HCT116 (cell line): Measurements from ENCODE around the gene TESK1. TPM values are rescaled to one million over a fixed set of nuclear protein-coding genes. Genes with fewer than 3 reads are reported as not detected.

Source experiments
- ATAC-seq: fragments of 200-7000 bp; cut with Tn5 transposase; 2 replicates; pipeline ENCODE4 v1.9.1; 2020; ENCODE audit warnings: mild to moderate bottlenecking, moderate library complexity
- BruUV-seq: library from RNA; stranded (reverse); fragments of 400-500 nt; replicated peaks from 2 replicates; lab custom pipeline; 2021; lab: Mats Ljungman, UMichigan
- CTCF ChIA-PET: fragments of 300-600 bp; sonication (Branson Sonifier 250); formaldehyde crosslinking; loops from one replicate; lab custom pipeline; 2021; ENCODE audit warnings: antibody characterized with exemption; lab: Charles Lee
- POLR2A ChIA-PET: fragments of 300-600, 350-600 bp; sonication (Branson Sonifier 250); formaldehyde crosslinking; loops from one replicate; lab custom pipeline; 2021; ENCODE audit warnings: antibody characterized with exemption; lab: Charles Lee
- RAD21 ChIA-PET, 2 experiments: fragments of 300-600 bp; sonication (Branson Sonifier 250); formaldehyde crosslinking; loops; one replicate each; lab custom pipeline; 2023; ENCODE audit warnings: low total read pairs in 2 of 2; ENCODE audit not compliant: uncharacterized antibody in 2 of 2, unreplicated experiment in 2 of 2, low non-redundant PET in 1 of 2; lab: Charles Lee
- DNase-seq: peaks from one replicate; pipeline ENCODE4 v3.0.0-alpha.2; 2010; ENCODE audit warnings: low read depth, low spot score
- H2AFZ ChIP-seq: fragments of 200-600 bp; shearing (Covaris generic), sonication (generic); 2 replicates; pipeline ENCODE4 v1.6.1; 2017; ENCODE audit warnings: low read depth, mixed run types, mixed read lengths, antibody characterized with exemption, low read length; ENCODE audit not compliant: poor library complexity, severe bottlenecking
- H3K27ac ChIP-seq: 2 replicates; pipeline ENCODE4 v1.5.1; 2012; ENCODE audit warnings: low read depth, low read length
- H3K27me3 ChIP-seq: fragments of 200-600 bp; sonication (generic); 2 replicates; pipeline ENCODE4 v1.6.1; 2016; ENCODE audit warnings: mixed run types, low read length, mixed read lengths; ENCODE audit not compliant: insufficient read depth
- H3K36me3 ChIP-seq, 2 experiments: fragments of 200-500 bp in 1 of 2; fragments of 200-600 bp in 1 of 2; sonication (Bioruptor generic) in 1 of 2; sonication (generic) in 1 of 2; 2 replicates each; pipeline versions ENCODE4 v1.5.1 to v1.6.1; 2014 to 2016; ENCODE audit warnings: low read length in 2 of 2, inconsistent platforms in 1 of 2, mixed read lengths in 1 of 2, mixed run types in 1 of 2; ENCODE audit not compliant: insufficient read depth in 2 of 2, control insufficient read depth in 1 of 2
- H3K4me1 ChIP-seq, 2 experiments: fragments of 200-600 bp in 1 of 2; sonication (generic) in 1 of 2; 2 replicates each; pipeline versions ENCODE4 v1.5.1 to v1.6.1; 2012 to 2017; ENCODE audit warnings: low read length in 2 of 2, inconsistent platforms in 1 of 2, mild to moderate bottlenecking in 1 of 2, mixed read lengths in 1 of 2, mixed run types in 1 of 2, moderate library complexity in 1 of 2; ENCODE audit not compliant: insufficient read depth in 2 of 2, control insufficient read depth in 1 of 2
- H3K4me2 ChIP-seq: fragments of 200-600 bp; sonication (generic); 2 replicates; pipeline ENCODE4 v1.6.1; 2017; ENCODE audit warnings: mixed run types, low read length, mixed read lengths
- H3K4me3 ChIP-seq, 2 experiments: fragments of 200-600 bp in 1 of 2; sonication (generic) in 1 of 2; replicated peaks in 1 of 2; 2 replicates each; pipeline ENCODE4 v1.5.1; 2011 to 2016; ENCODE audit warnings: low read length in 2 of 2, control low read depth in 1 of 2, low read depth in 1 of 2, mild to moderate bottlenecking in 1 of 2, mixed read lengths in 1 of 2, mixed run types in 1 of 2
- H3K79me2 ChIP-seq: fragments of 200-600 bp; sonication (generic); 2 replicates; pipeline ENCODE4 v1.6.1; 2017; ENCODE audit warnings: mild to moderate bottlenecking, mixed run types, low read length, moderate library complexity, mixed read lengths; ENCODE audit not compliant: insufficient read depth
- H3K9ac ChIP-seq: fragments of 200-600 bp; sonication (generic); 2 replicates; pipeline ENCODE4 v1.6.1; 2016; ENCODE audit warnings: low read length, mixed read lengths
- H3K9me2 ChIP-seq: fragments of 200-600 bp; sonication (generic), shearing (Covaris generic); 2 replicates; pipeline ENCODE4 v1.6.1; 2017; ENCODE audit warnings: mixed run types, mild to moderate bottlenecking, moderate library complexity; ENCODE audit not compliant: insufficient read depth
- H3K9me3 ChIP-seq, 2 experiments: fragments of 200-500 bp in 1 of 2; fragments of 200-600 bp in 1 of 2; sonication (Bioruptor generic) in 1 of 2; sonication (generic) in 1 of 2; 2 replicates each; pipeline ENCODE4 v1.6.1; 2014 to 2017; ENCODE audit warnings: low read length in 2 of 2, mixed read lengths in 2 of 2, inconsistent platforms in 1 of 2, low read depth in 1 of 2, mild to moderate bottlenecking in 1 of 2, mixed run types in 1 of 2, moderate library complexity in 1 of 2; ENCODE audit not compliant: control insufficient read depth in 1 of 2, insufficient read depth in 1 of 2
- H4K20me1 ChIP-seq: fragments of 200-600 bp; sonication (generic), shearing (Covaris generic); 2 replicates; pipeline ENCODE4 v1.6.1; 2017; ENCODE audit warnings: mixed run types, mild to moderate bottlenecking, moderate library complexity; ENCODE audit not compliant: insufficient read depth
- CBX3 ChIP-seq: IDR thresholded peaks from 2 replicates; pipeline ENCODE4 v1.6.1; 2012; ENCODE audit warnings: low read depth
- MAX ChIP-seq: IDR thresholded peaks from 2 replicates; pipeline ENCODE4 v1.6.1; 2012
- POLR2AphosphoS5 ChIP-seq: IDR thresholded peaks from 2 replicates; pipeline ENCODE4 v1.6.1; 2011; ENCODE audit warnings: mild to moderate bottlenecking, low read depth, low read length, moderate library complexity
- RAD21 ChIP-seq: IDR thresholded peaks from 2 replicates; pipeline ENCODE4 v1.6.1; 2012; ENCODE audit warnings: low read depth, mild to moderate bottlenecking
- TCF7L2 ChIP-seq: IDR thresholded peaks from 2 replicates; pipeline ENCODE4 v1.7.0; 2011; ENCODE audit warnings: borderline replicate concordance, inconsistent platforms; ENCODE audit not compliant: insufficient read depth, insufficient read length; ENCODE audit errors: extremely low read depth
- YY1 ChIP-seq: IDR thresholded peaks from 2 replicates; pipeline ENCODE4 v1.6.1; 2011; ENCODE audit warnings: low read length, low read depth, moderate library complexity, mild to moderate bottlenecking; ENCODE audit not compliant: insufficient replicate concordance; ENCODE audit errors: extremely low read depth
- ZFX ChIP-seq: fragments of 450-650 bp; IDR thresholded peaks from 2 replicates; pipeline ENCODE4 v1.6.1; 2017
- intact Hi-C: fragments of 100-400 bp; cut with micrococcal nuclease; formaldehyde crosslinking; loops from 2 replicates; pipeline ENCODE4 v1.10.0; 2022
- total RNA-seq: library from RNA; stranded (reverse); gene quantifications from one replicate; pipeline ENCODE4 v1.2.1, GENCODE V29; 2021; ENCODE audit not compliant: unreplicated experiment
- TF ChIP-seq, protein P1 (sequence below), 3 experiments: fragments of 200-600 bp in 1 of 3; sonication (generic) in 1 of 3; IDR thresholded peaks in 2 of 3; conservative IDR thresholded peaks in 1 of 3; 2 replicates each; pipeline ENCODE4 v1.5.1; 2012 to 2017; ENCODE audit warnings: low read depth in 2 of 3, low read length in 2 of 3, antibody characterized with exemption in 1 of 3, borderline replicate concordance in 1 of 3, control low read depth in 1 of 3, mild to moderate bottlenecking in 1 of 3, mixed read lengths in 1 of 3, mixed run types in 1 of 3, moderate library complexity in 1 of 3; ENCODE audit not compliant: insufficient read depth in 1 of 3

The TESK1 gene
- total RNA-seq, 1 experiment from 2014 or later: 26.6 TPM

DNA sequence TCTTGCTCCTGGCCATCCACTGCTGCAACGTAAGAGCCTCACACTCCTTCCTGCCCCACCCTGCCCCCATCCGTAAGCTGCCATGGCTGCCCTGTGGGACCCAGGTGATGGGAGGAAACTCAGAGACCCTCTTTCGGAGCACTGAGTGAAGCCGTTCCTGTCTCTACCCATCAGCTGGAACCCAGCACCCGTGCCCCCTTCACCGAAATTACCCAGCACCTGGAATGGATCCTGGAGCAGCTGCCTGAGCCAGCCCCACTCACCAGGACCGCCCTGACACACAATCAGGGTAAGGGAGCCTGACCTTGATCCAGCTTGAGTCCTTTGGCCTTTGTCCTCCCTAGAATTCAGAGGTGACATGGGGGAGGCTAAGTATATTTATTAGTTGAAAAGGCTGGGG lies 3.2 kb downstream of the TESK1 start:
- TF ChIP-seq MAX (no peak), CBX3 (no peak), YY1 (no peak), RAD21 (no peak), ZFX (no peak), TCF7L2 (no peak), POLR2AphosphoS5 (no peak)
- TF ChIP-seq, protein P1, sequence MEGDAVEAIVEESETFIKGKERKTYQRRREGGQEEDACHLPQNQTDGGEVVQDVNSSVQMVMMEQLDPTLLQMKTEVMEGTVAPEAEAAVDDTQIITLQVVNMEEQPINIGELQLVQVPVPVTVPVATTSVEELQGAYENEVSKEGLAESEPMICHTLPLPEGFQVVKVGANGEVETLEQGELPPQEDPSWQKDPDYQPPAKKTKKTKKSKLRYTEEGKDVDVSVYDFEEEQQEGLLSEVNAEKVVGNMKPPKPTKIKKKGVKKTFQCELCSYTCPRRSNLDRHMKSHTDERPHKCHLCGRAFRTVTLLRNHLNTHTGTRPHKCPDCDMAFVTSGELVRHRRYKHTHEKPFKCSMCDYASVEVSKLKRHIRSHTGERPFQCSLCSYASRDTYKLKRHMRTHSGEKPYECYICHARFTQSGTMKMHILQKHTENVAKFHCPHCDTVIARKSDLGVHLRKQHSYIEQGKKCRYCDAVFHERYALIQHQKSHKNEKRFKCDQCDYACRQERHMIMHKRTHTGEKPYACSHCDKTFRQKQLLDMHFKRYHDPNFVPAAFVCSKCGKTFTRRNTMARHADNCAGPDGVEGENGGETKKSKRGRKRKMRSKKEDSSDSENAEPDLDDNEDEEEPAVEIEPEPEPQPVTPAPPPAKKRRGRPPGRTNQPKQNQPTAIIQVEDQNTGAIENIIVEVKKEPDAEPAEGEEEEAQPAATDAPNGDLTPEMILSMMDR (IDR thresholded peaks at IDR 0.05 in 2 of 3, conservative IDR thresholded peaks at IDR 0.05 in 1 of 3; ENCODE audit: borderline replicate concordance in 1 of 3, insufficient read depth in 1 of 3, low read depth in 2 of 3, low read length in 2 of 3): no peak
- no peaks in the 10 kb centered on the region for H3K9me3 ChIP-seq
- no peak overlapping the region for H2AFZ ChIP-seq
- ATAC-seq (no peak), DNase-seq (no peak)
- POLR2A ChIA-PET: no interaction called here
- no peaks in the 10 kb centered on the region for H4K20me1 ChIP-seq
- no peaks in the 10 kb centered on the region for H3K9me2 ChIP-seq
- no TSS peak for BruUV-seq
- RAD21 ChIA-PET: no interaction called here
- peaks cover 16% of the 10 kb centered on the region; the same call in 1 of the 2 replicates for H3K79me2 ChIP-seq
- H3K36me3 ChIP-seq: peaks cover 3 to 12% of the 10 kb centered on the region in 2 experiments; a peak in 3 of 4 replicates
- no peak overlapping the region for H3K27ac ChIP-seq
- no peak overlapping the region for H3K4me2 ChIP-seq
- peaks cover 10 to 26% of the 10 kb centered on the region in 2 experiments; a peak in 3 of 4 replicates for H3K4me1 ChIP-seq
- H3K9ac ChIP-seq: no peak overlapping the region
- CTCF ChIA-PET: no interaction called here
- no peaks in the 10 kb centered on the region for H3K27me3 ChIP-seq
- no peak overlapping the region for H3K4me3 ChIP-seq
- intact Hi-C loops: no loop called here
